MCF 10A (cell line): ENCODE measurements around the gene CFB. TPM values are rescaled to one million over a fixed set of nuclear protein-coding genes. Genes with fewer than 3 reads are reported as not detected.
"Not testable (repeated sequence)": the region's sequence is repeated elsewhere in the genome, so short reads cannot be mapped to it uniquely, and the experiment has no call there.

Experiments
- BruUV-seq: library from RNA; stranded (reverse); fragments of 400-500 nt; replicated peaks from 2 replicates; lab custom pipeline; 2021; lab: Mats Ljungman, UMichigan
- CTCF ChIA-PET: fragments of 300-600 bp; sonication (Branson Sonifier 250); formaldehyde crosslinking; extraction: SDS; loops from one replicate; lab custom pipeline; 2021; ENCODE audit warnings: antibody characterized with exemption, inconsistent platforms; lab: Yijun Ruan, JAX
- POLR2A ChIA-PET: fragments of 300-600, 350-650 bp; sonication (Branson Sonifier 250); formaldehyde crosslinking; extraction: SDS; loops from one replicate; lab custom pipeline; 2020; ENCODE audit warnings: antibody characterized with exemption, inconsistent platforms; lab: Yijun Ruan, JAX
- DNase-seq: peaks from one replicate; pipeline ENCODE4 v3.0.0-alpha.2; 2018; ENCODE audit not compliant: unreplicated experiment
- H3K27ac Mint-ChIP-seq: one replicate; pipeline ENCODE4 v1.8.0; 2022; ENCODE audit warnings: mild to moderate bottlenecking, low read depth, mixed read lengths; ENCODE audit not compliant: unreplicated experiment
- H3K27me3 Mint-ChIP-seq: one replicate; pipeline ENCODE4 v1.8.0; 2022; ENCODE audit warnings: mixed read lengths; ENCODE audit not compliant: insufficient read depth, unreplicated experiment
- H3K36me3 Mint-ChIP-seq: one replicate; pipeline ENCODE4 v1.8.0; 2022; ENCODE audit warnings: mild to moderate bottlenecking, moderate library complexity, mixed read lengths; ENCODE audit not compliant: insufficient read depth, unreplicated experiment
- H3K4me1 Mint-ChIP-seq: one replicate; pipeline ENCODE4 v1.8.0; 2022; ENCODE audit warnings: mixed read lengths; ENCODE audit not compliant: insufficient read depth, unreplicated experiment
- H3K4me3 Mint-ChIP-seq: one replicate; pipeline ENCODE4 v1.8.0; 2022; ENCODE audit warnings: mild to moderate bottlenecking, moderate library complexity, mixed read lengths; ENCODE audit not compliant: unreplicated experiment
- H3K9me3 Mint-ChIP-seq: one replicate; pipeline ENCODE4 v1.8.0; 2022; ENCODE audit warnings: mixed read lengths; ENCODE audit not compliant: unreplicated experiment
- intact Hi-C: fragments of 100-400 bp; cut with micrococcal nuclease; formaldehyde crosslinking; loops from 2 replicates; pipeline ENCODE4 v1.14.1; 2022
- microRNA-seq: library from miRNA; unstranded; fragments of <30 nt; microRNA quantifications from one replicate; pipeline ENCODE4 v1.2.0, GENCODE V29; 2022
- total RNA-seq: library from RNA; stranded (reverse); gene quantifications from 2 replicates; pipeline ENCODE4 v1.2.3, GENCODE V29; 2022

Gene CFB
- total RNA-seq, 1 experiment from 2014 or later: 24.6 TPM

DNA sequence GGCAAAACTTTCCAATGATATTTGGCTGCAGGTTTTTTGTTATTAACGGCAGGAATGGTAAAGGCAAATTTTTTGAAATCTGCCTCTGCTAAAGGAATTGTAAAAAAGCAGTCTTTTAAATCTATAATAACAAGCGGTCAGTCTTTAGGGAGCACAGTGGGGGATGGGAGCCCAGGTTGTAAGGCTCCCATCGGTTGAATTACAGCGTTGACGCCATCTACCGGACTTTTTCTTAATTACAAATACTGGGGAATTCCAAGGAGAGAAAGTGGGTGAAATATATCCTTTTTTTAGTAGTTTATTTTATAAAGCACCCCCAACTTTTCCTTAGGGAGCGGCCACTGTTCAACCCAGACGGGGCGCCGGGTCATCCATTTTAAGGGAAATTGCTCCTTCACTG, 43.5 kb downstream of the CFB start:
- H3K27me3 Mint-ChIP-seq, H3K4me3 Mint-ChIP-seq, POLR2A ChIA-PET, H3K9me3 Mint-ChIP-seq, DNase-seq, H3K27ac Mint-ChIP-seq, H3K4me1 Mint-ChIP-seq, H3K36me3 Mint-ChIP-seq, CTCF ChIA-PET, BruUV-seq, intact Hi-C loops: not testable (repeated sequence)

DNA sequence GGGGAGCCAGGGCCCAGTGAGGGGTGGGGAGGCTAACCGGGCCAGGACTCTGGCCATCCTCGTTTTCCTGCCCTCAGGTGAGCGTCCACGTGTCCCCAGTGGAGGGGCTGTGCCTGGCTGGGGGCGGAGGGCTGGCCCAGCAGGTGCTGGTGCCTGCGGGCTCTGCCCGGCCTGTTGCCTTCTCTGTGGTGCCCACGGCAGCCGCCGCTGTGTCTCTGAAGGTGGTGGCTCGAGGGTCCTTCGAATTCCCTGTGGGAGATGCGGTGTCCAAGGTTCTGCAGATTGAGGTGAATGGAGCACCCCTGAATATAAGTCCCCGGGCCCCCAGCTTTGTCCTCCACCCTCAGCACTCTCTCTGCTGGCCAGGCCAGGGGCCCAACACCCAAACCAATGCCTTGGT, 48.5 kb downstream of the CFB start:
- H3K4me3 Mint-ChIP-seq, BruUV-seq, DNase-seq, intact Hi-C loops, POLR2A ChIA-PET, H3K36me3 Mint-ChIP-seq, H3K27me3 Mint-ChIP-seq, H3K27ac Mint-ChIP-seq, CTCF ChIA-PET, H3K4me1 Mint-ChIP-seq, H3K9me3 Mint-ChIP-seq: not testable (repeated sequence)

DNA sequence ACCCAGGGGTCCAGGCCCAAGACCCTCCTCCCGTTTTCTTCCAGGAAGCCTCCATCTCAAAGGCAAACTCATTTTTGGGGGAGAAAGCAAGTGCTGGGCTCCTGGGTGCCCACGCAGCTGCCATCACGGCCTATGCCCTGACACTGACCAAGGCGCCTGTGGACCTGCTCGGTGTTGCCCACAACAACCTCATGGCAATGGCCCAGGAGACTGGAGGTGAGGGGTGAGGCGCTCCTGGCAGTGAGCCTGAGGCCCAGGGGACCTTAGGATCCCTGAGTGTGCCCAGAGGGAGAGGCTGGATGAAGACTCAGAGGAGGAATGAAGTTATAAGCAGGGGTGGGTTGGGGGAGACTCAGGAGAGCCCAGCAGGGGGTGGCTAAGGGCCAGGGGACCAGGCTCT, 50.5 kb downstream of the CFB start:
- intact Hi-C loops, H3K36me3 Mint-ChIP-seq, POLR2A ChIA-PET, H3K9me3 Mint-ChIP-seq, BruUV-seq, H3K4me3 Mint-ChIP-seq, DNase-seq, H3K27me3 Mint-ChIP-seq, CTCF ChIA-PET, H3K27ac Mint-ChIP-seq, H3K4me1 Mint-ChIP-seq: not testable (repeated sequence)

Small RNAs within 50 kb of the gene (microRNA-seq; reads per million reads assigned to microRNA genes)
- gene MIR1236: not detected

Other genes starting within 250 kb of the CFB start
- gene ABHD16A, start 242.8 kb upstream of the CFB start, total RNA-seq: 32.1 and 42.7 TPM in 2 replicates
- gene LY6G6F, start 239.2 kb upstream of the CFB start, total RNA-seq: not detected in 2 replicates
- gene LY6G6D, start 230.7 kb upstream of the CFB start, total RNA-seq: not detected in 2 replicates
- 0.32 TPM in 1 of 2 replicates, not detected in the other for gene LY6G6C, start 224.3 kb upstream of the CFB start, total RNA-seq
- not detected in 2 replicates for gene MPIG6B, start 222.7 kb upstream of the CFB start, total RNA-seq
- gene DDAH2, start 216.8 kb upstream of the CFB start, total RNA-seq: 8.5 and 13.5 TPM in 2 replicates
- gene CLIC1, start 209.6 kb upstream of the CFB start, total RNA-seq: 511 and 632 TPM in 2 replicates
- gene MSH5, start 206.1 kb upstream of the CFB start, total RNA-seq: 36.6 and 43.1 TPM in 2 replicates
- 4.3 and 5.1 TPM in 2 replicates for gene SAPCD1, start 183.4 kb upstream of the CFB start, total RNA-seq
- gene VWA7, start 168.8 kb upstream of the CFB start, total RNA-seq: 2.0 and 3.1 TPM in 2 replicates
- 133 and 200 TPM in 2 replicates for gene VARS1, start 150.3 kb upstream of the CFB start, total RNA-seq
- gene LSM2, start 139.1 kb upstream of the CFB start, total RNA-seq: 36.9 and 47.4 TPM in 2 replicates
- gene HSPA1L, start 130.8 kb upstream of the CFB start, total RNA-seq: 0.35 and 0.79 TPM in 2 replicates
- 20.3 and 34.0 TPM in 2 replicates for gene HSPA1A, start 130.6 kb upstream of the CFB start, total RNA-seq
- 29.8 and 51.6 TPM in 2 replicates for gene HSPA1B, start 118.4 kb upstream of the CFB start, total RNA-seq
- gene NEU1, start 83.3 kb upstream of the CFB start, total RNA-seq: 19.7 and 43.8 TPM in 2 replicates
- not detected in 2 replicates for gene SLC44A4, start 67.1 kb upstream of the CFB start, total RNA-seq
- gene EHMT2, start 48.4 kb upstream of the CFB start, total RNA-seq: 20.2 and 21.8 TPM in 2 replicates
- gene ZBTB12, start 44.0 kb upstream of the CFB start, total RNA-seq: 3.6 and 4.0 TPM in 2 replicates
- not detected in 2 replicates for gene C2, start 18.4 kb upstream of the CFB start, total RNA-seq
- gene NELFE, start 12.9 kb downstream of the CFB start, total RNA-seq: 90.7 and 113 TPM in 2 replicates
- 53.1 and 66.2 TPM in 2 replicates for gene SKIC2, start 13.1 kb downstream of the CFB start, total RNA-seq
- gene DXO, start 26.0 kb downstream of the CFB start, total RNA-seq: 39.1 and 41.4 TPM in 2 replicates
- gene C4A, start 36.0 kb downstream of the CFB start, total RNA-seq: 7.7 and 16.2 TPM in 2 replicates
- gene C4B, start 68.7 kb downstream of the CFB start, total RNA-seq: 7.7 and 12.7 TPM in 2 replicates
- gene CYP21A2, start 92.3 kb downstream of the CFB start, total RNA-seq: 0.33 and 0.88 TPM in 2 replicates
- gene TNXB, start 163.2 kb downstream of the CFB start, total RNA-seq: 3.0 and 4.3 TPM in 2 replicates
- 65.6 and 86.5 TPM in 2 replicates for gene ATF6B, start 182.2 kb downstream of the CFB start, total RNA-seq
- gene FKBPL, start 184.2 kb downstream of the CFB start, total RNA-seq: 4.8 and 5.8 TPM in 2 replicates
- gene PRRT1, start 205.8 kb downstream of the CFB start, total RNA-seq: 0.17 and 0.19 TPM in 2 replicates
- 3.7 and 5.4 TPM in 2 replicates for gene PPT2, start 208.0 kb downstream of the CFB start, total RNA-seq
- 3.1 and 6.7 TPM in 2 replicates for gene EGFL8, start 218.5 kb downstream of the CFB start, total RNA-seq
- 37.8 and 43.4 TPM in 2 replicates for gene AGPAT1, start 230.0 kb downstream of the CFB start, total RNA-seq
- gene RNF5, start 232.3 kb downstream of the CFB start, total RNA-seq: 28.1 and 29.6 TPM in 2 replicates
- 8.0 and 8.4 TPM in 2 replicates for gene AGER, start 238.2 kb downstream of the CFB start, total RNA-seq
- 48.1 and 49.2 TPM in 2 replicates for gene PBX2, start 244.1 kb downstream of the CFB start, total RNA-seq
- 0.71 and 0.84 TPM in 2 replicates for gene GPSM3, start 246.5 kb downstream of the CFB start, total RNA-seq